Stimulated activated CD8-positive, alpha-beta memory T cell treated with anti-CD3 and anti-CD28 coated beads, Interleukin-12 subunit alpha, Interleukin-12 subunit beta, amount 100 ng/mL, for 24 hours (primary cell): ENCODE measurements around the gene DESI1.

Experiments used
- DNase-seq: peaks from one replicate; pipeline ENCODE4 v3.0.0-alpha.2; 2020; ENCODE audit errors: extremely low read depth

The DESI1 gene

DNA sequence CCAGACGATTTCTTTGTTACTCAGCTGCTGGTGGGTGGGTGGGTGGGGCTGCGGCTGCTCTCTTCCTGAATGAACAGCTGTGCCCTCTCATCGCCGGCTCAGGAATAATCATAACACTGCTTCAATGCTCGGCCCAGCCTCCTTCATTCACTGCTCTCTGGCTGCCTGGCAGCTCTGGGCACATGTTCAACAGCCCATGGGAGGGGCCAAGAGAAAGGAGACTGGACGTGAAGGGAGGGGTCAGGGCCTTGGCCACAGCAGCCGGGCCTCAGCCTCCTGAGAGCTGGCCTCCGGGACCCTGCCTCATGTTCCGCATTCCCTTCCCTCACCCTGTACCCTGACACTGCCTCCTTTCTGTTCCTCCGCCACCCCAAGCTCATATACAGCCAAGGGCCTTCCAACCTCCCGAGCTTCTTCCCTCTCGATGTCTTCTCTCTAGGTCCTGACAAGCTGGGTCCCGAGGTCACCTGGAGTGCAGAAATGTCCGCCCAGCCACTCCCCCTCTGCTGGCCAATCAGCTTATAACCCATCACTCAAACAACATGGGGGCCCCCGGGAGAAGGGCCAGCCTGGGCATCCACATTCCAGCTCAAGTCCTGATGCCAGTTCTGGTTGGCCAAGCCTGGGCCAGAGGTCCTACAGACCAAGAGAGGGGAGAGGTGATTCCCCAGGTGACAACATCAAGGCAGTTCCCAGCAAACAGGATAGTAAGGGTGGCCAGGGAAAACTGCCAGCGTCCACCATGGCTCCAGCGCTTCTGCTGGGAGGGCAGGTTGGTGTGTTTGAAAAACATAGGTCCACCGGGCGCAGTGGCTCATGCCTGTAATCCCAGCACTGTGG lies 63.2 kb downstream of the DESI1 start:
- DNase-seq = no peak

- no peak for DNase-seq
Measured at GRCh38 chr22:41556561-41556960, 64.3 kb downstream of the DESI1 start.

- DNase-seq = no peak
Measured at GRCh38 chr22:41555325-41555982, 65.4 kb downstream of the DESI1 start.

DNA sequence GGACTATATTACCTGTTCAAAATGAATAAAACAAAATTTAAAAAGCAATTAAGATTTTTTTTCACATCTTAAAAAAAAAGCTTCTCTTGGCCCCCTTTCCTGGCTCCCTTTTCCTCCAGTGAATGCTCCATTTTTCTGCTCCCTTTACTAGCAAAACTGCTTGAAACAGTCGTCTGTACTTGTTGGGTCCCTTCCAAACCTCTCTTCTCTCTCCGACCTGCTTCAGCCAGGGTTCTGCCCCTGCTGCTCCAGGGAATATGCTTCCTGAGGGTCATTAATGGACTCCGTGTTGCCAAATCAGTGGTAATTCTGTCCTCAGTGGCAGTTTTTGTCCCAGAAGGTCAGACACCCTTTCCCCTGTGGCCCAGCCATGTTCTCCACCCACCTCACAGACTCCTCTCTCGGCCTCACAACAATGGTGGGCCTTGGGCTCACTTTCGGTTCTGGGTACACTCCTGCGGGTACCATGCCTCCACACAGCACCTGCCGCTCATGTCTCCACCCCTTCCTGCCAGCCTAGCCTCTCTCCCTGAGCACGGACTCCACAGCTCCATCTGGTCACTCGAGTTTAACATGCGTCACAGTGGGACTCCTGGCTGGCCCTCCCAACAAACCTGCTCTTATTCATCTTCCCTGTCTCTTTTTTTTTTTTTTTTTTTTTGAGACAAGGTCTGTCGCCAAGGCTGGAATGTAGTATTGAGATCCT lies 68.8 kb downstream of the DESI1 start:
- no peak for DNase-seq

- no peak for DNase-seq
Measured at GRCh38 chr22:41550952-41551491, 69.8 kb downstream of the DESI1 start.

GRCh38 chr22:41548830-41549211 lies 72.0 kb downstream of the DESI1 start:
- no peak for DNase-seq
